GM21619 (cell line): Measurements from ENCODE around the gene SHISA4.
"Not testable (repeated sequence)": the region's sequence is repeated elsewhere in the genome, so short reads cannot be mapped to it uniquely, and the experiment has no call there.

ENCODE experiments used
- ATAC-seq: cut with Tn5 transposase; IDR thresholded peaks from one replicate; pipeline ENCODE4 v1.9.1; 2021; ENCODE audit not compliant: unreplicated experiment

SHISA4 gene

DNA sequence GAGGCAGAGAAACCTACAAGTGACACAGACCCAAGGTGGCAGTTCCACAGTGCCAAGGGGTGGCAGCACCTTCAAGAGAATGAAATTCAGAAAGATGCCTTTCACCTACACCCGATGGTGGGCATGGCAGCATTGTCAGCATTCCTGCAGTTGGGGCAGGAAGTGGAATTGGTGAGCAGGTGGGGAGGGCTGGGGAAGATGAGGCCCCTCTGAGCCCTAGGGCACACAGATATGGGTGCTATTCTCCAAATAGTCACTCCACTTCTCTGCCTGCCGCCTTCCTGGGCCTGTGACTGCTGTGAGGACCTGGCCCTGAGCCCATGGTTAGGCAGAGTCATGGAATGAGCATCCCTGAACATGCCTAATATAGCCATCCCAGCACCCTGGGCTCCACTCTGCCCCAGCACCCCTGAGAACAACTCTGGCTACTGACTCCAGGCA, 8.3 kb downstream of the SHISA4 start:
- no peak for ATAC-seq

DNA sequence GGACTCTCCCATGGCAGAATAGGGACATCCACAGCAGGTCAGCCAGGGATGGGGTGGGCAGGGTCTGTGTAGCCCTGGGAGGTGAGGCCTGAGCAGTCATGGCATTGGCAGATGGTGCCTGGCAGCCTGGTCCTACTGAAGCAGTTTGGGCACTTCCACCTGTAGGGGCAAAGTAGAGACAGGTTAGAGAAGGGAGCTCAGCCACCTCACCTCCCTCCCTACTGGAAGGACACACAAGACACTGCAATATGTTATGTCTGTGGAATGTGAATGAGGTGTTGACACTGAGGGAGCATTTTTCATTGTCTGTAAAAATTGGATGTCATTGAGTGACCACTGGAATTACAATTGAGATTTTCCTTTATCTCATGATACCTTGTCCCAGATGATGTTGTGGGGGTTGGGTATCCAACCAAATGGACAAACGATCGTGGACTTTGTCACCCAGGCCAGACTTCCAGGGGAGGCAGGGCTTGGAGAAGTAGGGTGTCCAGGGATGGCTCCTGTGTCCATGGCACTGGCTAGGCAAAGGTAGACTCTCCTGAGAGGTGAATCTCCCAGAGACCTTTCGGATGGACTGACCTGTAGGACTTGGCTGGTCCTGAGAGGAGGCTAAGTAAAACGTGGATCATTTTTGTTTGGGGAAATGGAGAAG, 9.7 kb downstream of the SHISA4 start:
- no peak for ATAC-seq

DNA sequence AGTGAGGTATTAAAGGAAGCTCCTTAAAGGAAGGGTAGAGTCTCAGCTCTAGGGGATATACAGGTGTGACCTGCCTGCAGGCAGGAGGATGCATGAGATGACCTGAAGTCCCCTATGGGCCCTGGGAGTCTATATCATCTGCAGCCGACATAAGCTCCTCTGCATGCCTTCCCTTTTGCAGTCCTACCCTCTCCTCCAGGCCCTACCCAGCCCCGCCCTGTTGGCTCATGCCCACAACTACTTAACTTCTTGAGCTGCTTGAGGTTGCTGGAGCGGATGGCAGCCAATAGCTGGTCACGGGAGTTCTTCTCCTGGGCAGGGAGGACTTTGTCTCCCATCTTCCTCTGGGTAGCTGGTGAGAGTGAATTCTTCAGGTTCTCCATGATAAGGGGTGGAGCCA, 10.3 kb downstream of the SHISA4 start:
- ATAC-seq: no peak

DNA sequence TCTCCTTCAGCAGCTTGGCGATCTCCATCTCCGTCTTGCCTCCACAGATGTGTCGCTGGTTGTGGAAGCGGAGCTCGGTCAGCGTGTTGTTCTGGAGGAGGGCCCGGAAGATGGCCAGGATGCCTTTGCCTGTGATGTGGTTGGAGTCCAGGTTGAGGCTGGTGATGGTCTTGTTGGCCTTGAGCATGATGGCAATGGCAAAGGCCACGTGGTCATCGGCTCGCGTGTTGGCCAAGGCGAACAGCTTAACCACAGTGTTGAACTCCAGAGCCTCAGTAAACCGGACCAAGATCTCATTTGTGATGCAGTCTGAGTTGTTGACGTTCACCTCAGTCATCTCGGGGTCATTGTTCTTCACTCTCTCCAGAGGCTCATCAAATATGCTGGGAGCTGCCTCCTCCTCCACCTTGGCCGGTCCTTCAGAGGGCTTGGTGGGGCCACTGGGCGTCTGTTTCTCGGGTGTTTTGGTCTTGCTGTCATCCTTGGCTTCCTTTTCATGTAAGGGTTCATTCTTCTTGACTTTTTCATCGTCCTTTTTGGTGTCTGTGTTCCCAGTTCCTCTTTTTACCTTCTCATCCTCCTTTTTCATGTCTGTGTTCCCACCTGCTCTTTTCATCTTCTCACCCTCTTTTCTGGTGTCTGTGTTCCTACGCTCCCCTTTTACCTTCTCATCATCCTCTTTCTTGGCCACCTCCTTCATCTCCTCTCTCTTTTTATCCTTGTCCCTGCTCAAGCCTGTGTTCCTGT, 11.2 kb downstream of the SHISA4 start:
- no peak for ATAC-seq

DNA sequence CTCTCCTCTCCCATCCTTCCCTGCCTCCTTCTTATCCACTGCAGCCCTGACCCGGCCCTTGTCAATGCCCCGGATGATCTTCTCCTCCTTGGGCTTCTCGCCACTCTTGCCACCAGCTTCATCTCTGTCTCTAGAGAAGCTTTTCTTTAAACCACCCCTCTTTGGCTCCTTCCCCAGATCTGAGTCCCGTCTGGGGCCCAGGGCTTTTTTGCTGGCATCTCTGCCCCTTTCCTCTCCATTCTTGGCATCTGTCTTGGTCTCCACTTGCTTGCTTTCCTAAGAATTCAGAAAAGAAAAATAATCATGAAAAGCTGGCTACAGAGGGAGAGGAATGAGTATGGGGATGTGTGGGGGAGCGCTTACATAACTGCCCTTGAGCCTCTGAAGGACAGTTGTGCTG, 11.8 kb downstream of the SHISA4 start:
- no peak for ATAC-seq

DNA sequence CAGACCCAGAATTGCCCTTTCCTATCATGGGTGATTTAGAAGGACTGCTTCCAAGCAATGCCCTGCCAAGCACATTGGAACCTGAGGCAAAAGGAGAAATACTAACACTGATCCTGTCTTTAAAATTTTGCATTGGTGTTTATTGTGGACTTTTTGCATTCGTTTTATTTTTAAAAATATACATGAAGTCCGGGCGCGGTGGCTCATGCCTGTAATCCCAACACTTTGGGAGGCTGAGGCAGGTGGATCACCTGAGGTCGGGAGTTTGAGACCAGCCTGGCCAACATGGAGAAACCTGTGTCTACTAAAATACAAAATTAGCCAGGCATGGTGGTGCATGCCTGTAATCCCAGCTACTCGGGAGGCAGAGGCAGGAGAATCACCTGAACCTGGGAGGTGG, 12.3 kb downstream of the SHISA4 start:
- not testable (repeated sequence) for ATAC-seq

DNA sequence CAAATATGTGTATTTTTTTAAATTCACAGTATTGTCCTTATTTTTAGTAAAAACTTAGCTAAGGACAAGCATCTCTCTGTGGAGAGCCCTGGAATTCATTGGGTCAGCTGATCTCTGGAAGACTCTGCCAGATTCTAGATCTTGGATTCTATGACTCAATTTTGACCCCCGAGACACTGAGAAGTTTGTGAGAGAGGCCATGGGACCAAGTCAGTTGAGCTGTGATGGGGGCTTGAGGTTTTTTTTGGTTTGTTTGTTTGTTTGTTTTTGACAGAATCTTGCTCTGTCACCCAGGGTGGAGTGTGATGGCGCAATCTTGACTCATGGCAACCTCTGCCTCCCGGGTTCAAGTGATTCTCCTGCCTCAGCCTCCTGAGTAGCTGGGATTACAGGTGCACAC, 13.5 kb downstream of the SHISA4 start:
- no peak for ATAC-seq

DNA sequence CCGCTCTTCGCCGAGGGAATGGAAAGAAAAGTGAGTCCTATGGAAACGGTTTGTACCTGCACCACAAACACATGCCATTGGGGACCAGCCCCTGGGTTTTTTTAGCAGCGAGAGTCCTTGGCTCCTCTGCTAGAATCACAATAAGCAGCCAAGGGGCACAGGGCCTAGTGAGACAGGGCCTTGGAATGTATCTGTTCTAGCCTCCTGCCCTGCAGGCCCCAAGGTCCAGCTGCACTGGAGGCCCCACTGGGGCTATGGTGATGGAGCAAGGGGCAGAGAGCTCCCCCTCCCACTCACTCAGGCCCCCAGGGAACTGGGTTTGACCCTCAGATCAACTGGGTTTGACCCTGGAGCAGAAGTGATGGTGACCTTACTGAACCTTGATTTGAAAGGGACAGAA, 14.4 kb downstream of the SHISA4 start:
- no peak for ATAC-seq

DNA sequence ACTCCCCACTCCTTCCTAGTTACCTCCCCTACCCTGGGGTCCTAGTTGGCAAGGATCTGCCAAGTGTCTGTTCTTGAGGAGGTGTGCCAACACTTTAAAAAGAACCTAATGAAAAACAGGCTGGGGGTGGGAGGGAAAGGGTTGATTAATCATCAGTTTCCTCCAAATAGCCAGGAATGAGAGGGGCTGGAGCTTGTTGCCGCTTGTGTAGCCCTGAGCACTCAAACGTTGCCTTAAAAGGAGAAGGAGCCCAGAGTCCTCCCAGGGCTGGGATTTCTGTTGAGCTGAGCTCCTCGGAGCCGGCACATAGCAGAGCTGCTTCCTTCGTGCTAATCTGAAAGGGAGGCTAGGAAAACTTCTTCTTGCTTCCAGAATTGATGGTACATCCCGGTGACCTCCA, 15.9 kb downstream of the SHISA4 start:
- no peak for ATAC-seq

DNA sequence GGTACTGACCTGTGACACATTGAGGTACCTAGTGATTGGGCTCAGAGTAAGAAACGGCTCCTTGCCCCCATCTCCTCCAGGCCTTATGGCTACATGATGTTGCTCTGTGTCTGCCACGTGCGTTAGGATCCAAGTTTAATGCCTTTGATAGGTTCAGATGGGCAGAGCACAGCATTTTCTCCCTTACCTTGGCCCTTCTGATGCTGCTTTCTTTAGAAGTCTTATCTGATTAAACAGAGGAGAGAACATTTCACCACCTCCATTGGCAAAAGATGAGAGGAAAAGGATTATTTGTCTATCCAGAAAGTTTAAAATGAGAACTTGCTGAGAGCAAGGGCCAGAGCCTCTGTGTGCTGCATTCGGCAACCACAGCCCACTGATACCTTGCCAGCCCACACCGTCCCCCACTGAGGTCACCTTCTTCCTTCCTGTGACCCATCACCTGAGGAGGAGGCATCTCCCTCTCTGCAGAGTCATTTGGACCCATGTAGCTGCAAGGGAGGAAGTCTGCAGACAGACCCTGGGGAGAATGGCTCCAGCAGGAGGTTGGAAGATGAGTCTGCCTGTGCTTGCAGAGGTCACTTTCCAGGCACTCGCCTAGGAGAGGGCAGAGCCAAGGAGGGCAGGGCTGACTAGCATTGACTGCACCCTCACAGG, 16.7 kb downstream of the SHISA4 start:
- ATAC-seq: no peak

DNA sequence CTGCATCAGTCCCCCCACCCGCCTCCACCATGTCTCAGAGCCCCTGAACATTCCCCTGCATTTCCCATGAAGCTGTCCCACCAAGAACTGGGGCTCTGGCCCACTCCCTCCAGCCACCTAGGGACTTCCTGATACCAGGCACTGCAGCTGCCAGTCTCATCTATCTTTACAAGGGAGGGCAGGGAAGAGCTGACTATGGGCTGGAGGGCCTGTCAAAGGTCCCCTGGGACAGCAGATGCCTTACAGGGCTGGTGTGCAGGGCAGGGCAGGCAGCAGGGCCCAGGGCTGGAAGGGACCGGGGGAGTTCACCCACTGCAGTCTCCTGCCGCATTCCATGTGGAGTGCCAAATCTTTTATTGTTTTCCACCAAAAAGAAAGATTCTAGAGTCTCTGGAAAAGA, 17.6 kb downstream of the SHISA4 start:
- ATAC-seq: no peak

DNA sequence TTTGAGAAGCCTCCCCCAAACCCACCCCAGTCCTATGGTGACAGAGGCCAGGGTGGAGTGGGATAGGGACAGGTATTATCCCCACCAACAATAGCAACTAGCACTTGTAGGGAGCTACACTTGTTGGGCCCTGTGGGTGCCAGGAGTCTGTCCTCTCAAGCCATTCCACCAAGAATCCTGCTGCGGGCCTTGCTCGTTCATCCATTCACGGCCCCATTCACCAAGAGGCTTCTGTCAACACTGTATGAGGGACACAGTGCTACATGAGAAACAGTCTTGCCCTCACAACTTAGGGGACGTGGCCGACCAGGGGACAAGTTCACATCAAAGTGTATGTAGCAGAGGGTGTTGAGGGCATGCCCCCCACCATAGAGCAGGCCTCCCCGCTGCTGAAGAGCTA, 18.9 kb downstream of the SHISA4 start:
- ATAC-seq: no peak

DNA sequence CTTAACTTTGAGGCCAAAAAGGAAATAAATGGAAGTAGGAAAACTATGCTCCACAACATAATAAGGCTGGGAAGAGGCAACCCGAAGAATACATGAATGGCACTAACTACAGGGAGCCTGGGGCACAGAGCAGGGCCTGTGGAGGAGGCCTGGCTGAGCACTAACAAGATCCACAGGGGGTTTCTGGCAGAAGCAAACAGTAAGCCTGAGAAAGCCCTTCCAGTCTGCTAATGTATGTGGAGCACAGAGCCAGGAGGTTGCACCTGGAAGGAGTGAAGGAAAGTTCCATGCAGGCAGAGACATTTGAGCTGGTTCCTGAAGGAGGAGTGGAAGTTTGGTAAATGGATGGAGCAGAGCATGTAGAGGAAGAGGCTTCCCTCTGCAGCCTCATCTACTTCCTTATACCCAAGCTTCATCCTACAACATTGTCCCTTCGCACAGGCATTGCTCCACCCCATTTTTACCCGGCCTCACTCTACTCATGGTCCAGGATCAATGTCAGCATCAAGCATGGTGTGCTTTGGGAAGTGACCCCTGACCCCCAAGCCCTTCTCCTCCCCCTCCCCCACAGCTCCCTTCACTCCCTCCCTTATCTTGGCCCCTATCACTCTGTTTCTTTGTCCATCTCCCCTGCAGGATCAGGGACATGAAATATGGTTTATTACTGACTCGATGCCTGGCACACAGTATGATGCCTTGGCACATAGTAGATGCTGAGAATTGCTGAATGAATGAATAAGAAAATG, 23.3 kb downstream of the SHISA4 start:
- no peak for ATAC-seq

DNA sequence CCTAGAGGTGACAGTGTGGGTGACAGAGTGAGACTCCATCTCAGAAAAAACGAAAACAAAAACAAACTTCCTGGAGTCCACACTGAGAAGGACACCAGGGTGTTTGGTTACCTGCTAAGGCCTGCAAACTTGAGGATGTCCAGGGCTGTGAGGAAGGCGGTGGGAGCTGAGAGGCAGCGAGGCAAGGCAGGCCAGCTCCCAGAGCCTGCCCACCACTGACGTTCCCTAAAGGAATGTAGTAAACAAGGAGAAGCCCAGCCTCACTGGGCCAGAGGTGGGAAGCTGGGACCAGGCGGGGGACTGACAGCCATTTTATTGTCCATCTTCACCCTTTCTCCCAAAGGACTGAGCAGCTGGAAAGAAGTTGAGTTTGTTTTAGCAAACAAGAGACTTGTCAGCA, 24.1 kb downstream of the SHISA4 start:
- no peak for ATAC-seq

DNA sequence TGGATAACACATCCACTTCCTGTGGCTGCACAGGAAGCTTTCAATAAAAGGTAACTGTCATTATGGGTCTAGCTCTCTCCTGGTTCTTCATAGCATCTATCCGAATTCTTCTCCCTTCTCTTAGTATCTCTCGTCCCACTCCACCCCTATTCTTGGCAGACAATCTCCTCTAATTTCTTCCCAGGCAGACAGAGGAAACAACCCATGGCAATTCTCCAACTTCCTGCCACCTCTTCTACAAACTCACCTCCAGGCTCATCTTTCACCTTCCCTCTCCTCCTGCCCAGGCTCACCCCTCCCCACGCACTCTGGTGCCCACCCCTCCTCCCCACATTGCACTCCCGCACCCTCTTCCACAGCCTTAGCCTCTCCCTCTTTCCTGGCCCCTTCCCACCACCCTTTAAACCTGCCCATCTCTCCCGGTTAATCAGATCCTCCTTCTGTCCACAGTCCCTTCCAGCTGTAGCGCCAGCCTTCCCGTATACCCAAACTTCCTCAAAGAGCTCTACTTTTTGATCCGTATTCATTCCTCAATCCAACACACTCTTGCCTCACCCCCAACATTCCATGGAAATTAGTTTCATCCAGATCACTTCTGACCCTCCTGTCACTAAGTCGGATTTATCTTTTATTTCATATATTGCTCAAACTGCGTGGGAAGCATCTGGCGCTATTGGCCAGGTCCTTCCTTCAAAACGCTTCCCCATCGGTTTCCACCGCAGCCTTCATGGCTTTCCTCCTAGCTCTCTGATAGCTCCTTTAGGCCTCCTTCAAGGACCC, 25.9 kb downstream of the SHISA4 start:
- no peak for ATAC-seq

DNA sequence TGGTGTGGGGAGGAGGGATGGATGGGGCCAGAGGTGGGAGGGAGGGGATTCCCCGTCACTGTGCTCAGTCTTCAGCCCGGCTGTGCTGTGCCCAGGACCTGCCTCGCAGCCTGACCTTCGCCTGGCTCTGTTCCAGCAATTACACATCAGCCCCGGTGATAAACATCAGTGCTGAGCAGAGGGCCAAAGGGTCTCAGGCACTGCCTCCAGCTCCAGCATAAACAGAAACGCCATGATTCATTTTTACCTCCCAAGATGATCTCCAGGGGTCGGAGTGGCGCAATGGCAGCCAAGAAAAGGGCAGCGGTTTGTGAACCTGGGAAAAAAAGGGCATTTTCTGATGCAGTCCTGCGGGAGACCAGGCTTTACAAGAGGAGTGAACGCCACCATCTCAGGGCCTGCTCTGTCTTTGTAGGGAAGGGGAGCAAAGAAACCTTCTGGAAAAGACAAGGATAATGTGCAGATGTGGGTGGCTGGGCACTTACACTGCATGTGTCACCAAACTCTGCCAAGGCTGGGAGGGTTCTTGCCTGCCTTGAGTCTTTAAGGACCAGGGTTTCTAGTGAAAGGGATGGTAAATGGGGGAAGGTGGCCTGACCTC, 28.1 kb downstream of the SHISA4 start:
- no peak for ATAC-seq

DNA sequence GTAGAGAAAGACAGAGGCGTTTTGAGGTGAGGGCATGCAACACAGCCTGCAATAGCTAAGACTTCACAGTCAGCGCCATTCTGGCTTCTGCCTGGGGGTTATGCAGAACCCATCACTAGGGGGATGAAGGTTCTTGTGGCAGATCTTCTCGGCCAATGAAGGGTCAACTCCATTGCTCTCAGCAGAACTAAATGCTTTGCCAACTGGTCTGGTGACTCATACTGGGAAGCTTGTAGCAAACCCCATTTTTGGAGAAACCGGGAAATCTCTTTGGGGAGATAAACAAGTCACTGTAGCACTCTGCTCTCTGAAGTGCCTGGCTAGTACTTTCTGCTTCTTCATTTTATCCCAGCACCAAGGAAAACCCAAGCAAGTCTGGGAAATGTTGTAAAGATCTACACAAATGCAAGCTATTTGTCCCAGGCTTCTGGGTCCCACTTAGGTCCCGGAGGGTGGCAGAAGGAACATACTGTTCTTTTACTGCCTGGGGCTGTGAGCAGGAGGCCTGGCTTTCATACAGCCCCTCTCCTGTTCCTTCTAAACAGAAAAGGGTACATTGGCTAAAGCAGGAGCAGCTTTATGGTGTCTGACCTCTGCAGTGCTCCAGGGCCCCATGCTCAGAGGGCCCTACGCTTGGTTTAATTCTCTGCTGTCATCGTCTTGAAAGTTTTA, 28.8 kb downstream of the SHISA4 start:
- ATAC-seq: no peak

DNA sequence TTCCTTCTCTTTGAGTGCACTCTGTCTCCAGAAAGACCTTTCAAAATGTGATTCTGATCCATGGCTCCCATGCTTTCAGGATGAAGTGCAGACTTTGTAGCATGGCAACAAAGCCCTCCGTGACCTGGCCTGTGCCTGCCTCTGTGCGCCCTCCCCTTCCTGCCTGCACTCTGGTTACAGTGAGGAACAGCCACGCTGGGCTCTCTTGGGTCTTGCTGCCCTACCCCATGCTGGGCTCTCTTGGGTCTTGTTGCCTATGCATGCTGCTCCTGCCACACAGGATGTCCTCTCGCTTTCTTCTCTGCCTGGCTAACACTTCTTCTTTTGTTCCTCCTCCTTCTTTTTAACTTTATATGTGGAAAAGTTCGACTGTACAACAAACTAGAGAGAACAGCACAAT, 29.6 kb downstream of the SHISA4 start:
- no peak for ATAC-seq

DNA sequence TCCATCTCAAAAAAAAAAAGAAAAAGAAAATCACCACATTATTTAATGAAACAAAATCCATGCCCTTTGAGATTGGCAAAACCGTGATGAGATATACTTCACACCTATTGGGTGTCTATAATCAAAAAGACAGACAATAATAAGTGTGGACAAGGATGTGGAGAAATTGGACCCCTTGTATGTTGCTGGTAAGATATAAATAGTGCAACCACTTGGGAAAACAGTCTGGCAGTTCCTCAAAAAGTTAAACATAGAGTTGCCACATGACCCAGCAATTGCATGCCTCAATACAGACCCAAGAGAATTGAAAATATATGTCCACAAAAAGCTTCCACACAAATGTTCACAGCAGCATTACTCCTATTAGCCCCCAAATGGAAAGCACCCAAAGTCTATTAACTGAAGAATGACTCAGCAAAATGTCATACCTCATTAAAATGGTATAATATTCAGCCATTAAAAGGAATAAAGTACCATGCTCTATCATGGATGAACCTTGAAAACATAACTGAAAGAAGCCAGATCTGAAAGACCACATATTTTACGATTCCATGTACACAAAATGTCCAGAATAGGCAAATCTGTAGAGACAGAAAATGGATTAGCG, 33.4 kb downstream of the SHISA4 start:
- ATAC-seq: no peak

DNA sequence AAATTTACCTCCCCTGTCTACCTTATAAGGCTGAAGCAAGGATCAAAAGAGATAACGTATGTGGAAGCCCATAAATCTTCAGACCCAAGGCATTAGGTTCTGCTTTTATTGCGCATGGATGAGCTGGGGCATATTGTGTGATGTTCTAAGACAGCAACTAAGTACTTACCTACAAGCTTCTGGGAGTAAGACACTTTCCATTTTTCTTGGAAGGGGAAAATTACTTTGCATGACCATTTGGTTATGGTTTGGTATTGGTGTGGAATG, 36.5 kb downstream of the SHISA4 start:
- ATAC-seq: no peak
